ENCODE data around the gene EEF1AKMT2. TPM values are rescaled to one million over a fixed set of nuclear protein-coding genes. Genes with fewer than 3 reads are reported as not detected.
A peak's percentile ranks its signal among the peaks of the same experiment; 100 is the strongest.
"Not testable (repeated sequence)": the region's sequence is repeated elsewhere in the genome, so short reads cannot be mapped to it uniquely, and the experiment has no call there.

Gene EEF1AKMT2
- 10 to 100 TPM; 37.7 to 42.6 (median 41.0) TPM for polyA plus RNA-seq (ENCODE audit: insufficient read length in 4 of 4)

DNA sequence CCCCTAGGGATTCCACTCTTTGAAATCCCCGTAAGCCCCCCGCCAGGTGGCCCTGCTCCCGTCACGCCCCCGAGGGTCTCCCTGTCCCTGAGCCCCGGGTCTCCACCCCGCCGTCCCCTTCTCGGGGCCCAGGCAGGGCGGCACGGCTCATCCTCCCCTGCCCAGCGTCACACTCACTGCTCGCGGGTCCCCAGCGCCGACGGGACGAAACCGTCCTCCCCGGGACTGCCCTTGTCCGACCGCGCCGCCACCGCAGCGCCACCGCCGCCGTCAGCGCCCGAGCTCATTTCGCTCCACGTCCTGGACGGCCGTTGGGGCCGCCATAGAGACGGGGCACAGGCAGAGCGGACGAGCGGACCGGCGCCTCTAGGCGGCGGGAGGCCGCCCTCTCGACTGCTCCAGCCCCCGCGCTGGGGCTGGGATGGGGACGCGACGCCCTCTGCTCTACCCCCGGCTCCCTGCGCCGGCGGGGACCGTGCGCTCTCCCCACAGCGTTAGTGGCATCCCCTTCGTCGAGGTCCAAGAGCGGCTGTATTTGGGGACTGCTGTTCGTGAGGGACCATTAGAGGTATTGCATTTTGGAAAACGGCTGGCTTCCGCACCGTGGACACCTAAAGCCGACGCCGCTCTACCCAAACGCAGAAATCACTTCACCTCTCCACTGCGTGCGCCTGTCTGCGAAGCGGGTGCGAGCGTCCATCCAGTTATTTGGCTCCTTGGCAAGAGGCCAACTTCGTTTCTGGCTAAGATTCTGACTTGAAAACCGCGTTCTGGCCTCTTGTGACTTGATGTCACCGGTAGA, at the start of gene EEF1AKMT2:
EEF1AKMT2 (minus strand) TSS at position 341 of the 802 bp plus-strand sequence; CDS start at position 287, 54 bp downstream.
- DNase-seq (ENCODE audit: low read depth in 4 of 4, low spot score in 3 of 4), result peak; percentile 78 to 80 (median 78)

DNA sequence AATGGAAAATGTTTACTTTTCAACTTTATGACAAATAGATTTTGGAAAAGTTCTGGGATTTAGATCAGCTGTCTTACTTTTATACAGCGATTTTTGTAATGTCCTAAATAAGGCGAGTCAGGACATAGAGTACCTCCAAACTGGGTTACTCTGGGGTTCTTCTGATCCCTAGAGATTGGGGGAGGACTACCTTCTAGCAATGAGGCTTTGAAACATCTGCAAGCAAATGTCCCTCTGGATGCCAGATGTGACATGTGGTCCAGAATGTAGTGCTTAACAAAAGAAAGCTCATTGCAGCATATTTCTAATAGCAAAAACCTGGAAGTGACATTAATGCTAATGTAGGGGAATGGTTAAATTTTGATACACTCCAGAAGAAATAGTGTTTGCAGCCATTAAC, 46.0 kb upstream of the EEF1AKMT2 start:
- DNase-seq (ENCODE audit: low read depth in 4 of 4, low spot score in 3 of 4), result no peak

DNA sequence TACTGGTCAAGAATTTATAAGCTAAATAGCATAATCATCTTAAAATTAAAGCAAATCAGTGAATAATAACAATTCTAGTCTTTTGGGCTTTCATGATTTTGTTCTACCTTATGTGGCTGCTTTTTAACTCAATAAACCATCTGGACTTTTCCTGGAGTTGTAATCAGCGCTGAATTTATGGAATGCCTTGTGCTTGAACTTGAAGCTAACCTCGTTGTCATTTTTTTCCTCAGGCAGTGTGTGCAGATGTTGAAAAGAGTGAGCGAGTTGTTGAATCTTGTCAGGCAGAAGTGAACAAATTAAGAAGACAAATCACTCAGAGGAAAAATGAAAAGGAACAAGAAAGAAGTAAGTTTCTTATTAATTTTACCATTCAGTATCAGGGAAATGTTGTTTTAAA, 39.4 kb upstream of the EEF1AKMT2 start:
- no peak for DNase-seq (ENCODE audit: low read depth in 4 of 4, low spot score in 3 of 4)

DNA sequence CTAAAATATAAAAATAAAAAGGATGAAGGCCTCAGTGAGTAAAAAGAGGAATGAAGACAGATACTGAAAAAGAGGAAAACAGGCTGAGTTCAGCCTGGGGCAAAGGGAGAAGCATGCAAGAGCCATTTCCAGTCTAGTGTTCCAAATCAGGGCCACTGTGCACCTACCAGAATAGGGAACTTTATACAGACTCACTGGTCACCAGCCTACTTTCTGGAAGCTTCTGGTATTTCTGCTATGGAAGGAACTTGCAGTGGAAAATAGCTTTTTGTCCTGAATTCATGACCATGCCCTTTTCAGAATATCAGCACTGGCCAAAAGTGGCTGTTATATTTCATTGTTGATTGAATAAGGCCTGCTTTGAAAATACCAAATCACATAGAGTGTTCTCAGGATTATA, 38.8 kb upstream of the EEF1AKMT2 start:
- no peak for DNase-seq (ENCODE audit: low read depth in 4 of 4, low spot score in 3 of 4)

DNA sequence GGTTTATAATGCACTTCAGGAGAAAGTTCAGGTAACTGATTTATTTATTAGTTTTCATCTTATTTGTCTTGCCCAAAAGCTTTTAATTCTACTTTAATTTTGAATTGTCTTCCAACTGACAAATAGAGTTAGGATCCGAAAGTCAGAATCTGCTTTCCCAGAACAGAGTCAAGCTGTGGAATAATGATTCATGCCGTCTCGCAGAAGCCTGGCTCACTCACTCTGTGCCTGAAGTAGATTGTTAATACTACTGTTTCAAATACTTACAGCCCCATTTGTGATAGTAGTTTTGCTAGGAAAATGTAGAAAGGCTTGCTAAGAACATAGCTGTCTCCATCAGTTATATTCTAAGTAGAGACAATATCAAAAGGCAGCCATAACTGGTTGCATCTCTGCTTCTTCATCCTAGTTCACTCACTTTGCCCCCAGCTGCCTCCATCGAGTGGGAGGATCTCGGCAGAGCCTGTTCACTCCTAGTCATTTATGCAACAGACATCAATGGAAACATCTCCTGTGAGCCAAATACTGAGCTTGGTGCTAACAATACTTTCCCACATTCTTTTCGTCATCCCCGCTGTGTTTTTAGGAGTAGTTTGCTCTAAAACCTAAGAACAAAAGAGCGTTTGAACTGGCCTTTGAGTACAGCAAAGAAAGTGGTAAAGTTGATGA, 37.9 kb upstream of the EEF1AKMT2 start:
- no peak for DNase-seq (ENCODE audit: low read depth in 4 of 4, low spot score in 3 of 4)

DNA sequence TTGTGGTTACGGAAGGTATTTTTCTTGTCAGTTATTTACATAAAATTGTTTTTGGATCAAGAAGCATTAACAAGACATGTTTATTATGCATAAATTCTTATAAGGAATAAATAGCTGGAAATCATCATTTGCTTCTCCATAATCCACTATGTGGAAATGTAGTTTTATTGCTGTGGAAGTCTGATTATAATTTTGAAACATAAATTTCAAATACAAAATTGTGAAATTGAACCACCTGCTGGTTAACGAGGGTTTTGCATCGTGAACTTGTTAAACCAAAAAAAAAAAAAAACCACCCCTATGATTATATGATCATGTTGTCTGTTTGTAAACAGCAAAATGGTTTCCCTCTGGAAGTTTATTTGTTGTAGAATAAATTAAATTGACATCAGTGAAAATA, 35.8 kb upstream of the EEF1AKMT2 start:
- DNase-seq (ENCODE audit: low read depth in 4 of 4, low spot score in 3 of 4), result no peak

DNA sequence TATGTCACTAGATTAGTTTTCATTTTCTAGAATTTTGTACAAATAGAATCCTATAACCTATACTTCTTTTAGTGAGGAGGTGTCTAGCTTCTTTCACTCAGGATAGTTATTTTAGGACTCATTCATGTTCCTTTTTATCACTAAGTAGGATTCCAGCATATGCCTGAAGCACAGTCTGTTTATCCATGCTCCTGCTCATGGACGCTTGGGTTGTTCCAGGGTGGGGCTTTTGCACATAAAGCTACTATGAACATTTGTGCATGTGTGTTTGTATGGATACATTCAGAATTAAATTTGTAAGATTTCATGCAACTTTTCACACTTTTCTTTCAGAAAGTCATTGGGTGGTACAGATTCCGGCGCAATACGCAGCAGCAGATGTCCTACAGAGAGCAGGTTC, 34.6 kb upstream of the EEF1AKMT2 start:
- DNase-seq (ENCODE audit: low read depth in 4 of 4, low spot score in 3 of 4), result no peak

DNA sequence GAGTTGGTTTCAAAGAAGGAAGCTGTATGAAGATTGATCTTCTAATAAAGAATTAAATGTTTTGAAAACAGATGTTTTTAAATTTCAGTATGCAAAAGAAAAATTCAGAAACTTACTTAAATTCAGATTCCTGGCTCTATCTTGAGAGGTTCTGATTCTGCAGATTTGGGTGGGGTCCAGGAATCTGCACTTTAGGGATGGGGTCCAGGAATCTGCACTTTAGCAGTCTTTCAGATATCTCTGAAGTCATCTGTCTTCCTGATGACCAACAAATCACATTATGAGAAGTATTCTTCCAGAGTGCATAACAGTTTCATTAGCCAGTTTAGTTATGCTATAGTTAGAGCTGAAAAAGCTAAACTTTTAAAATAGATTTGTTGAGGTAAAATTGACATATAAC, 34.0 kb upstream of the EEF1AKMT2 start:
- DNase-seq (ENCODE audit: low read depth in 4 of 4, low spot score in 3 of 4), result no peak

DNA sequence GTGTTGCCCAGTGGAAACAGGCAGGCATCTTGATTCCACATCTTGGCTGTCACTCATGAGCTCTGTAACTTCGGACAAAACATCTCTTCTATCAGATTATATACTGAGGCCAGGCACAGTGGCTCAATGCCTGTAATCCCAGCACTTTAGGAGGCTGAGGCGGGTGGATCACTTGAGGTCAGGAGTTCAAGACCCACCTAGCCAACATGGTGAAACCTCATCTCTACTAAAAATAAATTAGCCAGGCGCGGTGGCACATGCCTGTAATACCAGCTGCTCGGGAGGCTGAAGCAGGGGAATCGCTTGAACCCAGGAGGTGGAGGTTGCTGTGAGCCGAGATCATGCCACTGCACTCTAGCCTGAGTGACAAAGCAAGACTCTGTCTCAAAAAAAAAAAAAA, 33.2 kb upstream of the EEF1AKMT2 start:
- DNase-seq (ENCODE audit: low read depth in 4 of 4, low spot score in 3 of 4), result not testable (repeated sequence)

DNA sequence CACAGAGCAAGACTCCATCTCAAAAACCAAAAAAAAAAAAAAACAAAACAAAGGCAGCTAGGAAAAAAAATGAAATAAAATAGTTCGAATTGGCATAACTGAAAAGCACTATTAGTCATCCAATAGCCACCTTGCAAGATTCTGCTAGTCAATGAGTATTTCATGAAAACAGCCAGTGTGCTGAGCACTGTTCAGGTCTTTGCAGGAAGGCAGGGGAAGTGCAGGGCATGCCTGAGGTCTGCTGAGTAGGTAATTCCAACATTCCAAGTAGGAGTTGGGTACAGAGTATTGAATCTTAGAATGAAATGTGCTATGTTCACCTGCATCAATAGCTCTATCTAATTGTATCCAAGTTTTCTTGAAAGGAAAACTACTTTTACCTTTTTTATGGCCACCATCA, 32.8 kb upstream of the EEF1AKMT2 start:
- no peak for DNase-seq (ENCODE audit: low read depth in 4 of 4, low spot score in 3 of 4)

DNA sequence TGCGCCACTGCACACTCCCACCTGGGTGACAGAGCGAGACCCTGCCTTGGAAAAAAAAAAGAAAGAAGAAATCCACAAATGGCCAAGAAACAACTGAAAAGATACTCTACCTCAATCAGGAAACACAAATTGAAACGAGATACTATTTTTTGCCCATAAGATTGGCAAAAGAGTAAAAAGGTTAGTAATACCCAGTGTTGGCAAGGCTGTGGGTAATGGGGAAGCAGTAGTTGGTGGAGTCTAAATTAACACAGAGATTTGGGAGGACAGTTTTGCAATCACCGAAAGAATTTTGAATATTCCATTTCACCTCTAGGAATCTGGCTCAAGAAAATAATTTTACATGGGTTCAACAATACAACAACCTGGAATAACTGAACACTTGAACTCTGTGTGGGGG, 29.8 kb upstream of the EEF1AKMT2 start:
- no peak for DNase-seq (ENCODE audit: low read depth in 4 of 4, low spot score in 3 of 4)

DNA sequence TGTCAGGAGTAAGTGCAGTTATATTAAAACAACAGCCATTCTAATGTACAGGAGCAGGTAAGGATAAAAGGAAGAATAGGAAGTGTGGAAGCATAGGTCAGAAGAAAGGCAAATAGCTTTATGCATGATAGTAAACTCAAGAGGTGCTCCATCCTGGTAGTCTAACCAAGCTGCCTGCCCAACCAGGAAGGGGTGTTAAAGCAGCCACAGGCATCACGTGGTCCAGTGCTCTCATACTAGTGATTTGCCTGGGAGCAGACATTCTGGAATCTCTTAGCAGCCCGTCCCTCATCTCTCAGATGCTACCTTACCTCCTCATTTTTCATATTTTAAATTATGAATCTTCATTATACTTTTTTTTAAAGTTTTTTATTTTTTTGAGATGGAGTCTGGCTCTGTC, 28.4 kb upstream of the EEF1AKMT2 start:
- no peak for DNase-seq (ENCODE audit: low read depth in 4 of 4, low spot score in 3 of 4)

DNA sequence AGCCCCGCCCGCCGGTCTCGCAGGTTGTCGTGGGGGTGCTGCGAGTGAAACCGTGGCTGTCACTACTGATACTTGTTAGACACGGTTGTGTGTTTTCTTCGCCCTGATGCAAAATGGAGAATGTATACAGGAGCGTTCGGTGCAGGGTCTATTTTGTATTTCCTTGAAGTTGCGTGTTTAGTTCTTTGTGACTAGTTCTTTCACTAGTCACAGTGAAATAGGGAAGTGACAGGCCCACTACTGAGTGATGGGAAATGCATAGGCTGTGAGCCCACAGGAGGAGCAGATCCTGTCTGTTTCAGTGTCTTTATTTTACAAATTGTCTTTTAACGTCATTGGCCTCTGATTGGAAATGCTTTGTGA, 10.6 kb upstream of the EEF1AKMT2 start:
- DNase-seq (ENCODE audit: low read depth in 4 of 4, low spot score in 3 of 4), result no peak

DNA sequence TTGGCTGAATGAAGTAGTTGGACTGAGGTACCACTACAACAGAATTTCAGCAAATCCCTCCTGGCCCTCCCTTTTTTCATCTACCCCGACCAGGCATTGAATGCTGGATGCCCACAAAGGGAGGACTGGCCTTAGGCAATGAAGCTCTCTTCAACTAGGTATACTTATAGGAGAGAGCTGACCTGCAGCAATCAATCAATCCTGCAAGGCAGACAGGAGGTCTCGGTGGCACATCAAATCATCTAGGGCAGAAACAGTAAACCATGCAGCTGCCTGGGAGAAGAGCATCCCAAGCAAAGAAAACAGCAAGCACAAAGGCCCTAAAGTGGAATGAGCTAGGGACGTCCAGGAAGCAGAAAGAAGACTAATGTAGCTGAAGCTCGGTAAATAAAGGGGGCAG, 7.5 kb upstream of the EEF1AKMT2 start:
- no peak for DNase-seq (ENCODE audit: low read depth in 4 of 4, low spot score in 3 of 4)

DNA sequence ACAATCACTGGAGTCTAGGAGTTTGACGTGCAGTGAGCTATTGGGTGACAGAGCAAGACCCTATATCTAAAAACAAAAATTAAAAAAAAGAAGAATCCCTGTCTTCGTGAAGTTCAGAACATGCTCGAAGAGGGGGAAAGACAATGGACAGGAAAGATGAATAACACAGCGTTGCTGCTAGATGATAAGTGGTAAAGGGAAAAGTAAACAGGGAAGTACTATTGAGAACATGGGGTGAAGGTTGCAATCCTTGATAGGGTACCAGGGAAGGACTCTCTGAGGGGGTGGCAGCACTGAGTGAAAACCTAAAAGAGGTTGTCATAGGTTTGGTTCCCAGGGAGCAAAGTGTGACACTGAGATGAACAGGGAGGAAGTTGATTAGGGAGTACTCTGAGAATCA, 7.1 kb upstream of the EEF1AKMT2 start:
- no peak for DNase-seq (ENCODE audit: low read depth in 4 of 4, low spot score in 3 of 4)

DNA sequence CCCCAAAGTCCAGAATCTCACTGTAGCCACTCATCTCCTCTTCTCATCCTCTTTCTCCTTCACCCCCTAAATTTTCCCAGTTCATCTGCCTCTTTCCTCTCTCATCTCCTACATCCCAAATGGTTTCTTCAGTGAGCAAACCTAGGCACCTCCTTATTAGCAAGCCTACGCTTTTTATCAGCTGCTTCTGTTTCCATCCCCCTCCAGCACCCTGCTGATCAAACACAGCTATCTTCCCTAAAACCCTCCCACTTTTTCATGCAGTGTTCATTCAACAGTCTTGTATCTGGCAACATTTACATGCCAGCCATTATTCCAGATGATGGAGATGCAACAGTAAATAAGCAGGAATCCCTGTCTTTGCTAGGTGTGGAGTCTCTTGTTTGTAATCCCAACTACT, 6.7 kb upstream of the EEF1AKMT2 start:
- no peak for DNase-seq (ENCODE audit: low read depth in 4 of 4, low spot score in 3 of 4)

DNA sequence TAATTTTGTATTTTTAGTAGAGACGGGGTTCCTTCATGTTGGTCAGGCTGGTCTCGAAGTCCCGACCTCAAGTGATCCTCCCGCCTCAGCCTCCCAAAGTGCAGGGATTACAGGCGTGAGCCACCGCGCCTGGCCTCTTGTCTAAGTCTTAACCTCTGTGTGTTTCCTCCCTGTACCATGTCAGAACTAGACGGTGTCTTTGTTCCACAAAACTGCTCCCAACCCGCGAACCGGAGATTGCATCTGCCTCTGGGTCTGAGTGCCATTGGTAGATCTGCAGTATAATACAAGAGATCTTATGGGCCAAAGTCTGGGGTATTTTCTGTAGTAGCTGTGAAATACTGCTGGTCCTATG, 1.3 kb upstream of the EEF1AKMT2 start:
- DNase-seq (ENCODE audit: low read depth in 4 of 4, low spot score in 3 of 4), result no peak

DNA sequence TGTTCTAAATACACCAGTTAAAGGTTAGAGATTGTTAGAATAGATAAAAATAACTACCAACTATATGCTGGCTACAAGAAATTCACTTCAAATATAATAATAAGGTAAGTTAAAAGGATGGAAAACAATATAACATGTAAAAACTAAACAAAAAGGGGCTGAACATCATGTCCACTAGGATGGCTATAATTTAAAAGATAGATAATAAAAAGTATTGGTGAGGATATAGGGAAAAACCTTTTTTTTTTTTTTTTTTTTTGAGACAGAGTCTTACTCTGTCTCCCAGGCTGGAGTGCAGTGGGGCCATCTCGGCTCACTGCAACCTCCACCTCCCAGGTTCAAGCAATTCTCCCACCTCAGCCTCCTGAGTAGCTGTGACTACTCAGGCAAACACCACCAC, 8.8 kb downstream of the EEF1AKMT2 start:
- not testable (repeated sequence) for DNase-seq (ENCODE audit: low read depth in 4 of 4, low spot score in 3 of 4)

DNA sequence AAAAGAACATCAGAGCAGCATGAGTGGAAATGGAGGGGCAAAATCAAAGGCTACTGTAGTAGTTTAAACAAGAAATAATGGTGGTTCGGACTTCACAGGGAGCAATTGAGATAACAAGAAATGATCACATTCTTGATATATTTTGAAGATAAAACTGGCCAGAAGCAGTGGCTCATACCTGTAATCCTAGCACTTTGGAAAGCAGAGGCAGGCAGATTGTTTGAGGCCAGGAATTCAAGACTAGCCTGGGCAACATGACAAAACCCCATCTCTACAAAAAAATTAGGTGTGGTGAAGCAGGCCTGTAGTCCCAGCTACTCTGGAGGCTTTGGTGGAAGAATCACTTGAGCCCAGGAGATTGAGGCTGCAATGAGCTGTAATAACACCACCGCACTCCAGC, 22.9 kb downstream of the EEF1AKMT2 start:
- no peak for DNase-seq (ENCODE audit: low read depth in 4 of 4, low spot score in 3 of 4)

DNA sequence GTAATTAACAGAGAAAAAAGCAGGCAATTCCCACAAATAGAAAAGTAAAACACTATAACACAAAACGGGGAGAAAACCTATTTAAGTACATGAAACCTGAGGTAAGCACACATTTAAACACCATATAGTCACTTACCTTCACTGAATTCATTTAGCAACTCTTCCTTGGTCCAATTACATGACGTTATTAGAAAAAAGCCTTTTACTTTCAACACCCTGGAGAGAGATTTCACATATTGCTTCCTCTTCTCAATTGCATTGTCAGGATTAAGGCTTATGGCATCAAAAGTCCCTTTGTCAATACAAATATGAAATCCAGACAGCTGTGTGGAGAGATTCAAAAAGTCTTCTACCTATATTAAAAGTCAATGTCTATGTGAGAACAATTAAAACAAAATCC, 26.4 kb downstream of the EEF1AKMT2 start:
- no peak for DNase-seq (ENCODE audit: low read depth in 4 of 4, low spot score in 3 of 4)

DNA sequence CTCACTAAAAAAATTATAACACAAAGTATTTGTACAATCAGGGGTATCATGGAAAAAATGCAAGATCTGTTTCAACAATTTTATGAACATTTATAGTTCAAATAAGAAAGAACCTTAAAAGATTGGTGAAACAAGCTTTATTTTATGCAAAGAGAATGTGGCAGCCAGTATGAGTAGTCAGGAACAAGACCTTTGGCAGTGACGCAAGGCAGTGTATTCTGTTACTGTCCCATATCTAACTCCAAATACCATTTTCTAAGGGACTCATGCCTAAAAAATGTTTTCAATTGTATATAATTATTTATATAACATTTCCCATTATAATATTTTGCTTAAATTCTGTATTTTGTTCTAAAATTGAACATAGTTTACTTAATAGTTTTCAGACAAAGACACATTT, 28.4 kb downstream of the EEF1AKMT2 start:
- no peak for DNase-seq (ENCODE audit: low read depth in 4 of 4, low spot score in 3 of 4)

DNA sequence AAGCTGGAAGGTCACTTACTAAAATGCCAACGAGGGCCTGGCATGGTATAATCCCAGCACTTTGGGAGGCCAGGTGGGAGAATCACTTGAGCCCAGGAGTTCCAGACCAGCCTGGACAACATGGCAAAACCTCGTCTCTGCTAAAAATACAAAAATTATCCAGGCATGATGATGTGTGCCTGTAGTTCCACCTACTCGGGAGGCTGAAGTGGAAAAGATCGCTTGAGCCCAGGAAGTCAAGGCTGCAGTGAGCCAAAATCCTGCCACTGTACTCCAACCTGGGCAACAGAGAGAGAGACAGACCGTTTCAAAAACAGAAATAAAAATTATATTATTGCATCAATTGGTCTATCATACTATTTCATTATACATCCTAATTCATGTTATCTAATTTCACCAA, 29.4 kb downstream of the EEF1AKMT2 start:
- no peak for DNase-seq (ENCODE audit: low read depth in 4 of 4, low spot score in 3 of 4)

Data from right renal pelvis (tissue), 4 donors.